ENCODE data around the gene CNOT8.

DNA sequence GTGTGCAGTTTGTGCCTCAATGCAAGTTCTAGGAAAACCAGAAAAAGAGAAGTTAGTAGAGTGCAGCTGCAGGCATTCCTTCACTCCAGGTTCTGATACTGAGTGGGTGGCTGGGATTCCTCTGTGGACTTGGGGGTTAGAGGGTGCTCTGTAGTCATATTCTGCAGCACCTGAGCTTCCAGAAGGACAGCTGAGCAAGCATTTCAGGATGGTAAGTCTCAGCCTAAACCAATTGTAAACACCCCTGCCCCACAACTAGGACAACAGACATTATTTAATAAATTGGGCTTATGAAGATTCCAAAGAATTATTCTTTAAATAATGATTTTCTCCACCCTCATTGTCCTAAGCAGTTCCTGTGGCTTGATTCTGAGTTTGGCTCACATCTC is 17.2 kb upstream of the CNOT8 start:
- TF ChIP-seq, protein P1, sequence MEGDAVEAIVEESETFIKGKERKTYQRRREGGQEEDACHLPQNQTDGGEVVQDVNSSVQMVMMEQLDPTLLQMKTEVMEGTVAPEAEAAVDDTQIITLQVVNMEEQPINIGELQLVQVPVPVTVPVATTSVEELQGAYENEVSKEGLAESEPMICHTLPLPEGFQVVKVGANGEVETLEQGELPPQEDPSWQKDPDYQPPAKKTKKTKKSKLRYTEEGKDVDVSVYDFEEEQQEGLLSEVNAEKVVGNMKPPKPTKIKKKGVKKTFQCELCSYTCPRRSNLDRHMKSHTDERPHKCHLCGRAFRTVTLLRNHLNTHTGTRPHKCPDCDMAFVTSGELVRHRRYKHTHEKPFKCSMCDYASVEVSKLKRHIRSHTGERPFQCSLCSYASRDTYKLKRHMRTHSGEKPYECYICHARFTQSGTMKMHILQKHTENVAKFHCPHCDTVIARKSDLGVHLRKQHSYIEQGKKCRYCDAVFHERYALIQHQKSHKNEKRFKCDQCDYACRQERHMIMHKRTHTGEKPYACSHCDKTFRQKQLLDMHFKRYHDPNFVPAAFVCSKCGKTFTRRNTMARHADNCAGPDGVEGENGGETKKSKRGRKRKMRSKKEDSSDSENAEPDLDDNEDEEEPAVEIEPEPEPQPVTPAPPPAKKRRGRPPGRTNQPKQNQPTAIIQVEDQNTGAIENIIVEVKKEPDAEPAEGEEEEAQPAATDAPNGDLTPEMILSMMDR (IDR thresholded peaks at IDR 0.05), result no peak
- no peak for TF ChIP-seq ZFX (IDR thresholded peaks at IDR 0.05; ENCODE audit: borderline replicate concordance)

Measured in 22Rv1 (cell line).